IPS-20b (cell line): ENCODE data around the gene PPP3R2.

Source experiments
- H3K27ac ChIP-seq: one replicate; pipeline ENCODE4 v1.5.1; 2013; ENCODE audit warnings: low read length
- H3K27me3 ChIP-seq: 2 replicates; pipeline ENCODE4 v1.6.1; 2013; ENCODE audit warnings: mild to moderate bottlenecking, low read length, inconsistent platforms; ENCODE audit not compliant: insufficient read depth
- H3K36me3 ChIP-seq: 2 replicates; pipeline ENCODE4 v1.6.1; 2013; ENCODE audit warnings: low read depth, mild to moderate bottlenecking, inconsistent platforms, low read length, moderate library complexity; ENCODE audit not compliant: insufficient read depth
- H3K4me1 ChIP-seq: 2 replicates; pipeline ENCODE4 v1.6.1; 2013; ENCODE audit warnings: mild to moderate bottlenecking, control low read depth, inconsistent platforms, low read length, moderate library complexity; ENCODE audit not compliant: insufficient read depth
- H3K4me3 ChIP-seq: 2 replicates; pipeline ENCODE4 v1.5.1; 2013; ENCODE audit warnings: mild to moderate bottlenecking, low read length, inconsistent platforms
- H3K9ac ChIP-seq: 2 replicates; pipeline ENCODE4 v1.6.1; 2013; ENCODE audit warnings: low read depth, mild to moderate bottlenecking, inconsistent platforms, low read length, moderate library complexity
- H3K9me3 ChIP-seq: 2 replicates; pipeline ENCODE4 v1.6.1; 2013; ENCODE audit warnings: mild to moderate bottlenecking, low read depth, low read length, inconsistent platforms; ENCODE audit not compliant: insufficient read depth

The PPP3R2 gene

DNA sequence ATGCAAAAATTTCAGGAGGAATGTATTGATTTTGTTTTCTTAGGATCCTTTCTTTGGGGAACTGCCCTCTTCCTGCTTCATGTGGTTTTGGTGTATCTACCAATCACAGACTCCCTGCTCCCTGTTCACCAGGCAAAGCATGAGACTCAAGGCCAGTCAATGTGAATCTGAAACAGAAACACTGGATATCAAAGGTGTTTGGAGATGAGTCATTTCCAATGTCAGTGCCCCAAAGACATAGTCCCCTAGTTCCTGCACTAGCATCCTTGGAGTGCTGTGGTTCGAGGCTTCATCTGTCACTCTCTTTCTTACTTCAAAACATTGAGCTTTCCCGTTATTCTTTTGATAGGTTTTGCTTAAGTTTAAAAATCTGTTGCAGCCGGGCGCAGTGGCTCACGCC lies 8.1 kb downstream of the PPP3R2 start:
- H3K9me3 ChIP-seq, result no peaks in the 10 kb centered on the region
- H3K4me1 ChIP-seq, result peaks cover 20% of the 10 kb centered on the region; the same call in 1 of the 2 replicates
- no peak overlapping the region for H3K27ac ChIP-seq
- no peaks in the 10 kb centered on the region for H3K36me3 ChIP-seq
- no peak overlapping the region for H3K4me3 ChIP-seq
- no peaks in the 10 kb centered on the region for H3K27me3 ChIP-seq
- no peak overlapping the region for H3K9ac ChIP-seq

DNA sequence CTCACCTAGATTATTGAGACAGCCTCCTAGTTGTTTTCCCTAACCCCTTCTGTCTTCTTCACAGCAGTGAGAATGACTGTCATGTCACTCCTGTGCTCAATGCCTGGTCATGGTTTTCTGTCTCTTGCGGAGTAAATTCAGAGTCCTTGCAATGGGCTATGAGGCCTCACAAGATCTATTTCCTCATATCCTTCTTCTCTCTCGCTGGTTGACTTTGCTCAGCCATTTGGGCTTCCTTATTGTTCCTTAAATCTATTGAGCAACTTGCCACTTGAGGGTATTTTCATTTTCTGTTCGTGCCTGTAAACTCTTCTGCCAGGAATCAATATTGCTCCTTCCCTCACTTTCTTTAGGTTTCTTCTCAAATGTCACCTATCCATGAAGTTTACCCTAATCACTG lies 9.0 kb downstream of the PPP3R2 start:
- peaks cover 20% of the 10 kb centered on the region; the same call in 1 of the 2 replicates for H3K4me1 ChIP-seq
- H3K27ac ChIP-seq, result no peak overlapping the region
- no peaks in the 10 kb centered on the region for H3K9me3 ChIP-seq
- H3K4me3 ChIP-seq, result no peak overlapping the region
- H3K36me3 ChIP-seq, result no peaks in the 10 kb centered on the region
- no peaks in the 10 kb centered on the region for H3K27me3 ChIP-seq
- H3K9ac ChIP-seq, result no peak overlapping the region

DNA sequence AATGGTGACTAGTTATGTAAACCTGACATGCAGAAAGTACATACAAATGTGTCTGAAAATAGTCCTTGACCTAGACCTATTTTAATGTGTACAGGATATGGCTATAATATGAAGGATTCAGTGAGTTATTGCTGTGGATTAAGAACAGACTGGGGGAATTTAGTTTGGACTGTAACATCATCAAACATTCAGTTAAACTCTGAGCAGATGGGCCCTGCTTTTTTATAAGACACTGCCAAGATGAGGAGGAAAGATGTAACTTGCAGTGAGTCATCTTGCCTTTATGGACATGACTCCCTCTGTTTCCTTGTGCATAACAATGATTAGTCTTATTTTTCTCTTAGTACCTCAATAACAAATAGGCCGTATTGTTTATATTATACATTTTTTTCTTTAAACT lies 12.2 kb downstream of the PPP3R2 start:
- Histone ChIP-seq H3K9me3 (no peaks in the 10 kb centered on the region), H3K27me3 (no peaks in the 10 kb centered on the region), H3K4me3 (no peak overlapping the region), H3K9ac (no peak overlapping the region), H3K36me3 (no peaks in the 10 kb centered on the region), H3K27ac (no peak overlapping the region), H3K4me1 (peaks cover 25% of the 10 kb centered on the region)

DNA sequence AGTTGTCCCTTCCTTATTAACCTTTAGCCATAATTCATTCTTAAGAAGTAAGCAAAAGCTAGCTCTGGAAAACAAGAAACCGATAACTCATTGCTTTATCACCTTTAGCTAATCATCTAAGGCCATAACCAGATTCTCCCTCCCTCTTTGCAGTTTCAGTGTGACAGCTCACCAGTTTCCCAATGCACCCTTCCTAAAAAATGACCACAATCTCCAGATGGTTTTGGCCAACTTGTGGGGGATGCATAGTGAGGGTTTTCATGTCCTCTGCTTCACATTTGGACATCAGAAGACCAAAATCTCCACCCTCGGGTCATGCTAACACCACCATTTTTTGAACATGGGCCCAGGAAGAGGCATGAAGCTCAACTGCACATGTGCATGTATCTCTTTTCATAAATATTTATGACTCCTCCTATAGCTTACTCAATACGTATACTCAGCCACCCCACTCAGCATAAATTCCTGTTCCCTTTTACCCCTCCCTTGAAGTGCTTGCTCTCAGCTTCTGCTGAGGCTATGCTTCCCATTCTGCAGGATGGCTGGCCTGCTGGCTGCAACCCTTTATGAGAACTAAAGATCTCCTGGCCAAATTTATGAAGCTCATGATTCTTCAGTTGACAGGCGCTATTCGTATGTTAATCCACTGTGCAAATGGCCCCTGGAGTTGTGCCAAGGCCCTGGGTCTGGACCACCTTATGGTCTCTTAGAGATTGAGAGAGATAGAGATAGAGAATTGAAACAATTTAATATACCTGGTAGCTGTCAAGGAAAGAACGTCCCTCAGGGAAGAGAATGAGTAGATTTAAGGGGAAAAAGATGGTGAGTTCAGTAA lies 14.8 kb downstream of the PPP3R2 start:
- Histone ChIP-seq H3K27me3 (no peaks in the 10 kb centered on the region), H3K36me3 (no peaks in the 10 kb centered on the region), H3K4me1 (peaks cover 25% of the 10 kb centered on the region), H3K27ac (no peak overlapping the region), H3K9me3 (no peaks in the 10 kb centered on the region), H3K9ac (no peak overlapping the region), H3K4me3 (no peak overlapping the region)

DNA sequence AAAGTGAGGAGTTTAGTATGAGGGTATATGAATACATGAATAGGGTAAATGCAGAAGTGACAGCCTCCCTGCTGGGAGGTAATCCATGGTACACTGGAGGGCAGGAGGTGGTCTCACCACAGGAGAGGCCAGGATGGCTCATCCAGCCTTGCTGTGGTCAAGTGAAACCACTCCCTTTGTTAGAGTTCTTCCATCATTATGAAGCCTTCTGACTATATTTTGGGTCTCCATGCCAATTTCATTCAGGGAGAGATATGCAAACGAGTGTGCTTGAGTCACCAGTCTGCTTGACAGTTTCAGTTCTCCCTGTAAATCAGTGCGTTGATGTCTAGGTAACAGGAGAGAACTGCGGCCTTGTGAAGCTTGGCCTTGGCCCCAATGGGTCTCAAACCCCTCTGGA lies 16.4 kb downstream of the PPP3R2 start:
- H3K36me3 ChIP-seq, result no peaks in the 10 kb centered on the region
- no peak overlapping the region for H3K4me3 ChIP-seq
- H3K9ac ChIP-seq, result no peak overlapping the region
- H3K9me3 ChIP-seq, result no peaks in the 10 kb centered on the region
- H3K27ac ChIP-seq, result no peak overlapping the region
- peaks cover 19% of the 10 kb centered on the region for H3K4me1 ChIP-seq
- H3K27me3 ChIP-seq, result no peaks in the 10 kb centered on the region

DNA sequence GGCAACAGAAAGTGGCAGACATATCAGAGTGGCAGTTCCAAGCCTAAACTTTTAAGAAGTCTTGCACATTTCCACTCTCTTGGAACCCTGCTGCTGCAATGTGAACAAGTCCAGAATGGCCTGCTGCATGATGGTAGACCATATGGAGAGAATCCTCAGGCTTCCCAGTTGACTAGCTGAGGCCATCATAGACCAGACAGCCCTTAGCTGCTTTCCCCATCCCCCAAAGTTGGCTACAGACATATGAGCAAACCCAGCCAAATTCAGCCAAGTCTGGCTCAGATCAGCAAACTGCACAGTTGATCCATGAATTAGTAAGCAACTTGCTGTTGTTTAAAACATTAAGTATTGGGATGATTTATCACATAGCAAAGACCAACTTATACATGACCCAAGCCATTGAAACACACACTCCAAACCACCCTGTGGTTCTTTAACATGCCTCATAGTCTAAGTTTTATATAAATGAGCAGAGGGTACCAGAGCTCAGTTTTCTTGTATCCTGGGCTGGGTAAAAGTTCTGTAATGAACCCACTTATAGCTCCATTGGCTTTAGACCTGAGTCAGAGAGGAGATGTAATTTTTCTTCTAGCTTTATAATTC lies 19.9 kb downstream of the PPP3R2 start:
- no peak overlapping the region for H3K9ac ChIP-seq
- no peak overlapping the region for H3K27ac ChIP-seq
- H3K36me3 ChIP-seq, result 0 out of 2 replicates have a peak, but pooled peaks cover 6% of the 10 kb centered on the region
- no peaks in the 10 kb centered on the region for H3K27me3 ChIP-seq
- H3K4me1 ChIP-seq, result peaks cover 22% of the 10 kb centered on the region
- no peaks in the 10 kb centered on the region for H3K9me3 ChIP-seq
- no peak overlapping the region for H3K4me3 ChIP-seq

DNA sequence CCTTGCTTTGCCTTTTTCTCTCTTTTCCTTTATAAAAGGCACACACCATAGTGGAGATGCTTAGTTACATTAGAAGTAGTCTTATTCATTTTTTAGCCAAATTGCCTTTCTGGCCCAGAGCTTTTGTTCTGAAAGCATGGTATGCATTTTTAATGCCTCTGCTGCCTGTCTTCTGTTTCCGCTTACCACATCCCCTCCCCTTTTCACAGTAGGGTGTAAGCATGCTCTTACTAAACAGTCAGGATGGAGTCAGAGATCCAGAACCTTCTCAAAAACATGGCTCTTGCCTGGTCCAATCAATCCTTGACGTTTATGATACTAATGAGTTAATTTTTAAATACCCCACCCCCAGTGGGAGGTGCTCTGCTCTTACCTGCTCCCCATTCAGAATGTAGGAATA lies 22.5 kb downstream of the PPP3R2 start:
- peaks cover 17% of the 10 kb centered on the region for H3K4me1 ChIP-seq
- H3K27ac ChIP-seq, result peak overlapping the region; percentile 42
- no peaks in the 10 kb centered on the region for H3K9me3 ChIP-seq
- H3K27me3 ChIP-seq, result no peaks in the 10 kb centered on the region
- H3K36me3 ChIP-seq, result peaks cover 27% of the 10 kb centered on the region
- peak overlapping the region; percentile 10; the same call in 1 of the 2 replicates for H3K9ac ChIP-seq
- H3K4me3 ChIP-seq, result no peak overlapping the region

DNA sequence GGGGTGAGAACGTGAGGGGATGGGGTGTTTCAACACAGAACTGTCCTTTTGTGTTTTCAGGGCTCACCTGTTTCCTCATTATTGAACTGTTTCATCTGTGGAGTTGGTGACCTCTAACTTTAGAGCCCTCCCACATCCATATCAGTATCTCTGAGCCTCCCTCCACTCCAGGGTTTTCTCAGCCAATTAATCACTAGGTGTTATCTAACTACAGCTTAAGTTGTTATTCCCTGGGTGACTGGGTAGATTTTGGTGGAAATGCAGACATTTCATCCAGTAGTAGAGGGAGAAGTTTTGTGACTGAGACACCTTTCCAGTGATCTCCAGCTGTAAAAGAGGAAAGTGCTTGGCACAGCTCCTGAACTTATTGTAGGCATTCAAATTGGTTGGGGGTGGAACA lies 23.7 kb downstream of the PPP3R2 start:
- H3K4me1 ChIP-seq, result peaks cover 17% of the 10 kb centered on the region
- H3K9me3 ChIP-seq, result no peaks in the 10 kb centered on the region
- no peak overlapping the region for H3K4me3 ChIP-seq
- H3K9ac ChIP-seq, result no peak overlapping the region
- peaks cover 37% of the 10 kb centered on the region for H3K36me3 ChIP-seq
- H3K27me3 ChIP-seq, result no peaks in the 10 kb centered on the region
- H3K27ac ChIP-seq, result no peak overlapping the region

DNA sequence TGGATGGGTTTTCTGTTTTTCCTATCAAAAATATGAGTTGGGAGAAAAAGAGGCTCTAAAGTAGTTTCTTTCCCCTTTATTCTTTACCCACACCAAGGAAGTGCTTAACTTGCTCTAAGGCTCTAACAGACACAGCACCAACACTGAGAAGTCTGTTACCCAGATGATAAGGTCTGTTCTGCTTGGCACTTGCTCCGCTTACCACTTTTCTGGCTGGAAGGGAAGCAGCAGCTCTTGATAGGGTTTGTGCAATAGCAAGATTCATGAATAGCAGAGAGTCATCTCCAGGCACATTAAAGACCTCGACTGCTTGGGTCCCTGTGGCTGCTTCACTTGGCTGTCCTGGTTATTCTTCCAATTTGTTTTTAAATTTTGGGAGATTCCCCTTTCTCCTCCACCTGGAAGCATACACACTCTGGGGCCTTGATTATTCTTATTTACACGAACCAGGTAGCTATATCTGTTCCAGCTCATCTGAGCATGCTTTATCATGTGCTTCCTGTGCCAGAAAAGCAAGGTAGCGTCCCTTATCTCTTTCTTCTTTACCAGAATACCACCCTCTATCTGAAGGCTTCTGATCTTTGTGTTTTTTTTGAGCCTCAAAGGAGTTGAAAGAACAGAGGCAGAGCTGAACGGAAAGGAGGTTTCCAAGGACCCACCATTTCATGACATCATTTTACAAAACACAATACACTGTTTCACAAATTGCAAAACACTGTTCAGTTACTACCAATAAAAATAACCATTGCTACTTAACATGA lies 24.8 kb downstream of the PPP3R2 start:
- Histone ChIP-seq H3K9ac (no peak overlapping the region), H3K4me1 (peaks cover 17% of the 10 kb centered on the region), H3K36me3 (peaks cover 48% of the 10 kb centered on the region), H3K4me3 (no peak overlapping the region), H3K9me3 (no peaks in the 10 kb centered on the region), H3K27me3 (no peaks in the 10 kb centered on the region), H3K27ac (no peak overlapping the region)

DNA sequence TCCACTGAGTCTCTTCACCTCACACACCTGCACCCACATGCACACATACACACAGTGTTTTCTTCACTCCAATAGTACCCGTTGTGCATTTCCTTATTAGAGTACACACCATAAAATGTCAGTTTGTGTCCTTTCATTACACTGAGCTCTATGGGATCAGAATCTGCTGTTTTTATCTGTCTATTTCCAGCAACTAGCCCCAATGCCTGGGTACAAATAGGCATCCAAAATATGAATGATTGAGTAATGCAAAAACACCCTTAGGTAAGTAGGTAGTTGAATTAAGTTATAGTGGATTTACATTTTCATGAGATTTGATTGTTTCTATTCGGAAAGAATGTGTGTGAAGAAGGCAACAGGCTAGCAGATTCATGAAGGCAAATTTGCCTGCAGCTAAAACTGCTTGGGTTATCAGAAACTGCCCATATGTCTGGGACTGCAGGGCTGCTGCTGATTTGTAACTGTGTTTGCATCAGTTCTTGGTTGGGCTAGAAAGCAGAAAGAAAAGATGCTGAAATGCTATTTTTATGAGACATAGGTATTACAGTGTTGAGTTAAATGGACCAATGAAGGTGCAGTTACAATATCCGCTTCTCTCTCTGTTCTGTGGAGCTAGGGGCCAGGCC lies 26.9 kb downstream of the PPP3R2 start:
- no peak overlapping the region for H3K9ac ChIP-seq
- H3K36me3 ChIP-seq, result peaks cover 69% of the 10 kb centered on the region
- H3K27ac ChIP-seq, result no peak overlapping the region
- no peaks in the 10 kb centered on the region for H3K9me3 ChIP-seq
- H3K4me1 ChIP-seq, result peaks cover 16% of the 10 kb centered on the region
- H3K27me3 ChIP-seq, result no peaks in the 10 kb centered on the region
- no peak overlapping the region for H3K4me3 ChIP-seq

DNA sequence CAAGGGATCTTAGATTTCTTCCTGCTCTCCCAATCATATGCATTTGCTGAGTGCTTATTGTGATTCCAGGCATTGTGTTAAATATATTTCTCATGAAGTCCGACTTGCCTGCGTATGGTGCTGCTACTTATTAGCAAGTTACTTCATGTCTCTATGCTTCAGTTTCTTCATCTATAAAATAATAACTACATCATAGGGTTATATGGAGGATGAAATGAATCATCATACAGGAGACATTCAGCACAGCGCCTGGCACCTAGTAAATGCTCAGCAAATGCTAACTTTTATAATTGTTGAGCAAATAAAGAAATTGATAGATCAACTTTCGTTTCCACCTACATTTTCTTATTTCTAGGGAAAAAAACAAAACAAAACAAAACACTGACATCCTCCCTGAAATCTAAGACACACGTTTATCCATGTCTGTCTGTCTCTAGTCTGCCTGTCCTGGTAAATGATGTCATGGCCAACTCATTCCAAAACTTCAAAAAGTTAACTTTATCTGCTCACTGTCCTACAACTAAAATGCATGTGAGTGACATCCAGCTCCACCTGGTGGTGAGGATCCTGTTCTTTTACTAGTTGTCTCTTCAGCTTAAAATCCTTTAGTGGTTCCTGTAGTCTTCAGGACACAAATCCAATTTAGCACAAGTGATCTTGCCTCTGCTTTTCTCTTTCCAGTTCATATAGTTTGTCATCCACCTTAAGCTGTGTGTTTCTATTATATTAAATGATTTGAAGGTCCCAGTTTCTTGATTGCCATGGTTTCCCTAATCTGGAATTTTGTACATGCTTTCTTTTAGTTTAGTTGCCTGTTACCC lies 27.7 kb downstream of the PPP3R2 start:
- Histone ChIP-seq H3K9ac (no peak overlapping the region), H3K27ac (no peak overlapping the region), H3K4me1 (peaks cover 10% of the 10 kb centered on the region; the same call in 1 of the 2 replicates), H3K4me3 (no peak overlapping the region), H3K27me3 (no peaks in the 10 kb centered on the region), H3K36me3 (peaks cover 76% of the 10 kb centered on the region), H3K9me3 (no peaks in the 10 kb centered on the region)
